Measurements from ENCODE around the gene GALNT2.

GRCh38 chr1:230170622-230171021 lies 103.6 kb downstream of the GALNT2 start:
- TF ChIP-seq EZH2phosphoT487 (IDR thresholded peaks at IDR 0.05; ENCODE audit: borderline replicate concordance) (no peak), CTCF (conservative IDR thresholded peaks at IDR 0.05; ENCODE audit: low read length) (no peak)
